WTC11 (cell line): ENCODE data around the gene CD244.

Experiments
- AFF4 ChIP-seq: sonication (generic); formaldehyde crosslinking; IDR thresholded peaks from 2 replicates; pipeline ENCODE4 v1.8.1; 2023; ENCODE audit warnings: mild to moderate bottlenecking, missing genetic modification reagents, borderline replicate concordance
- CTCF ChIP-seq: fragments of 200-600 bp; IDR thresholded peaks from 2 replicates; pipeline ENCODE4 v1.8.0; 2022; ENCODE audit warnings: antibody characterized with exemption
- ELF4 ChIP-seq: sonication (generic); formaldehyde crosslinking; IDR thresholded peaks from 2 replicates; pipeline ENCODE4 v1.8.1; 2022; ENCODE audit warnings: low read depth, mild to moderate bottlenecking, moderate library complexity, missing genetic modification reagents
- FOXJ3 ChIP-seq: sonication (generic); formaldehyde crosslinking; IDR thresholded peaks from 2 replicates; pipeline ENCODE4 v1.9.0; 2021; ENCODE audit warnings: missing genetic modification reagents, mild to moderate bottlenecking, borderline replicate concordance
- MAX ChIP-seq: sonication (generic); formaldehyde crosslinking; IDR thresholded peaks from 2 replicates; pipeline ENCODE4 v1.8.0; 2022; ENCODE audit warnings: mild to moderate bottlenecking, missing genetic modification reagents
- OVOL2 ChIP-seq: fragments of 250-450 bp; sonication (Bioruptor Pico); IDR thresholded peaks from 2 replicates; pipeline ENCODE4 v1.9.0; 2021; ENCODE audit warnings: mild to moderate bottlenecking, borderline replicate concordance
- SP1 ChIP-seq: sonication (generic); formaldehyde crosslinking; conservative IDR thresholded peaks from 2 replicates; pipeline ENCODE4 v1.8.1; 2022; ENCODE audit warnings: missing genetic modification reagents
- TEAD4 ChIP-seq: sonication (generic); formaldehyde crosslinking; IDR thresholded peaks from 2 replicates; pipeline ENCODE4 v1.8.0; 2022; ENCODE audit warnings: mild to moderate bottlenecking, missing genetic modification reagents
- ZBTB21 ChIP-seq: sonication (generic); formaldehyde crosslinking; IDR thresholded peaks from 2 replicates; pipeline ENCODE4 v1.8.1; 2023; ENCODE audit warnings: mild to moderate bottlenecking, missing genetic modification reagents, borderline replicate concordance
- ZNF396 ChIP-seq: fragments of 250-450 bp; sonication (Bioruptor Pico); IDR thresholded peaks from 2 replicates; pipeline ENCODE4 v1.8.0; 2021; ENCODE audit warnings: mild to moderate bottlenecking, moderate library complexity, borderline replicate concordance

GRCh38 chr1:160877221-160877620, 14.5 kb upstream of the CD244 start:
- TF ChIP-seq CTCF (no peak), ZBTB21 (CRISPR knock-in tag) (no peak), ZNF396 (CRISPR knock-in tag) (no peak), AFF4 (CRISPR knock-in tag) (no peak), FOXJ3 (no peak), SP1 (CRISPR knock-in tag) (no peak), OVOL2 (CRISPR knock-in tag) (no peak), MAX (CRISPR knock-in tag) (no peak), TEAD4 (no peak), ELF4 (CRISPR knock-in tag) (no peak)
